Lower leg skin (tissue), 4 donors: ENCODE measurements around the gene PGBD4. TPM values are rescaled to one million over a fixed set of nuclear protein-coding genes. Genes with fewer than 3 reads are reported as not detected.
"Not testable (repeated sequence)": the region's sequence is repeated elsewhere in the genome, so short reads cannot be mapped to it uniquely, and the experiment has no call there.

Source experiments
- DNase-seq, 2 donors: peaks; one replicate each; pipeline ENCODE4 v3.0.0-alpha.2; 2019; ENCODE audit warnings: low spot score in 2 of 2
- H3K4me3 ChIP-seq: fragments of 200-600 bp; sonication (generic); 2 replicates; pipeline ENCODE4 v1.5.1; 2017; ENCODE audit warnings: mild to moderate bottlenecking, low read depth; ENCODE audit not compliant: poor library complexity, severe bottlenecking
- POLR2A ChIP-seq, 2 donors: fragments of 450-650 bp; IDR thresholded peaks; one replicate each; pipeline ENCODE4 v1.6.1; 2016 to 2017; ENCODE audit warnings: antibody characterized with exemption in 2 of 2, mild to moderate bottlenecking in 1 of 2, moderate library complexity in 1 of 2
- WGBS, 2 donors: methylation state at CpG; one replicate each; pipeline ENCODE4 v1.1.5; 2018; 5-methylcytosine and 5-hydroxymethylcytosine counted together
- intact Hi-C: fragments of 100-400 bp; cut with DNase I; formaldehyde crosslinking; loops from one replicate; pipeline ENCODE4 v1.15.0; 2023; ENCODE audit warnings: low total_unique reads
- total RNA-seq, 4 donors: library from RNA; depleted of rRNA; stranded (reverse); fragments of >200 nt; gene quantifications; one replicate each; pipeline ENCODE4 v1.1.0, GENCODE V29; 2016
- TF ChIP-seq, protein P1 (sequence below), 3 donors: fragments of 450-650 bp; IDR thresholded peaks; one replicate each; pipeline ENCODE4 v1.5.1; 2016; ENCODE audit warnings: antibody characterized with exemption in 3 of 3, mild to moderate bottlenecking in 3 of 3, moderate library complexity in 2 of 3

Gene PGBD4
- total RNA-seq, 4 donors from 2014 or later = 1.2 to 1.5 (median 1.4) TPM

DNA sequence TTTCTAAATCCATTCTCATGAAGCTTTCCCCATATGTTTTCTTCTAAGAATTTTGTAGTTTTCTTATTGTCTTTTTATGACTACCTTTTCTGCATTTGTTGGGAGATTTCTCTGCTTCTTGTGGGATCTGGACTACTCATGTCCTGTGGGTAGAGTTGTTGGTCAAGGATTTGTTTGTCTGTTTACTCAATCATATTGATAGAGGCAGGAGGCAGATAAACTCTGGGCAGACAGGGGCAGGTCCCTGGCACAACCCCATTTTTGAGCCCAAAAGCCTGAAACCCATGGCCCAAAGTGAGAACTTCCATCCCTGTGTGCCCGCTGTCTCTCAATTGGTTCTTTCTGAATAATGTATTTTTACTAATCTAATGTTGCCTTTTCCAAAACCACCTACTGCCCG, 12.3 kb downstream of the PGBD4 start:
- DNase-seq = no peak
- WGBS, 2 donors = 74 to 75% methylated on average over 2 of the region's 2 CpGs
- TF ChIP-seq, protein P1, sequence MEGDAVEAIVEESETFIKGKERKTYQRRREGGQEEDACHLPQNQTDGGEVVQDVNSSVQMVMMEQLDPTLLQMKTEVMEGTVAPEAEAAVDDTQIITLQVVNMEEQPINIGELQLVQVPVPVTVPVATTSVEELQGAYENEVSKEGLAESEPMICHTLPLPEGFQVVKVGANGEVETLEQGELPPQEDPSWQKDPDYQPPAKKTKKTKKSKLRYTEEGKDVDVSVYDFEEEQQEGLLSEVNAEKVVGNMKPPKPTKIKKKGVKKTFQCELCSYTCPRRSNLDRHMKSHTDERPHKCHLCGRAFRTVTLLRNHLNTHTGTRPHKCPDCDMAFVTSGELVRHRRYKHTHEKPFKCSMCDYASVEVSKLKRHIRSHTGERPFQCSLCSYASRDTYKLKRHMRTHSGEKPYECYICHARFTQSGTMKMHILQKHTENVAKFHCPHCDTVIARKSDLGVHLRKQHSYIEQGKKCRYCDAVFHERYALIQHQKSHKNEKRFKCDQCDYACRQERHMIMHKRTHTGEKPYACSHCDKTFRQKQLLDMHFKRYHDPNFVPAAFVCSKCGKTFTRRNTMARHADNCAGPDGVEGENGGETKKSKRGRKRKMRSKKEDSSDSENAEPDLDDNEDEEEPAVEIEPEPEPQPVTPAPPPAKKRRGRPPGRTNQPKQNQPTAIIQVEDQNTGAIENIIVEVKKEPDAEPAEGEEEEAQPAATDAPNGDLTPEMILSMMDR (IDR thresholded peaks at IDR 0.05) = no peak
- TF ChIP-seq POLR2A (IDR thresholded peaks at IDR 0.05) = no peak
- intact Hi-C loops = no loop called here
- H3K4me3 ChIP-seq = no peak overlapping the region

DNA sequence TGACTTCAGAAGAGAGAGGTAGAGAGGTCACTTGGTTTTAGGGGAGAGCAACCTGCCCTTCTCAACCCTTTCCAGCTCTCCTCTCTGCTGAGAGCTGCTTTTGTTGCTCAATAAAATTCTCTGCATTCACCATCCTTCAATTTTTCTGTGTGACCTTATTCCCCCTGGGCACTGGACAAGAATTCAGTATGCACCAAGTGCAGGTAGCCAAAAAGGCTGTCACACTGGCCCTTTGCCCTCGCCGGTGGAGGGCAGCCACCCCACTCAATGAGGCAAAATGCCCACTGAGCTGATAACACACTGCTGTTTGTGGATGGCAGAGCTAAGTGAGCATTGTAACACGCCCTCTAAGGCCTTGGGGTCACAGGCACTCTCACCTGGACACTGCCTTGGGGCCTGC, 12.9 kb downstream of the PGBD4 start:
- intact Hi-C loops = no loop called here
- no peak overlapping the region for H3K4me3 ChIP-seq
- DNase-seq = no peak
- TF ChIP-seq, protein P1 (IDR thresholded peaks at IDR 0.05) = no peak
- TF ChIP-seq POLR2A (IDR thresholded peaks at IDR 0.05) = no peak
- whole genome bisulfite sequencing, 2 donors = 86 to 90% methylated on average over 3 of the region's 3 CpGs

DNA sequence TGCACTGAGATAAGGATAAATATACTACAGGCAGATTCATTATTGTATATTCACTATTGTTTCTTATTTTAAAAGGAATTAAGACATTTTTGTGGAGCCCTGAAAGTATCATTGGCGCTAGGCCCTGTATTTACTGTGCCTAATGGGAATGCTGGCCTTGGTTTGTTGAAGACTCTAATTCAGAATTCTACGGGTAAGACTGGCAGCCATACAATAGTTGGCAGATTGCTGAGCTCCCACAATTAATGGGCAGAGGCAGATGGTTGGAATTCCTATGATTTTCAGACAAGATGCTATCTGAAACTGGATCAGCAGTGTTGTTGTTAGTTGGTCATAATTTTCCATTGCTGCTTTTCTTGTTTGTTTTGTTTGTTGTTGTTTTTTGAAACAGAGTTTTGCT, 14.7 kb downstream of the PGBD4 start:
- no peak for DNase-seq
- TF ChIP-seq POLR2A (IDR thresholded peaks at IDR 0.05) = no peak
- TF ChIP-seq, protein P1 (IDR thresholded peaks at IDR 0.05) = no peak
- WGBS, 2 donors = 67 to 72% methylated on average over 2 of the region's 2 CpGs

DNA sequence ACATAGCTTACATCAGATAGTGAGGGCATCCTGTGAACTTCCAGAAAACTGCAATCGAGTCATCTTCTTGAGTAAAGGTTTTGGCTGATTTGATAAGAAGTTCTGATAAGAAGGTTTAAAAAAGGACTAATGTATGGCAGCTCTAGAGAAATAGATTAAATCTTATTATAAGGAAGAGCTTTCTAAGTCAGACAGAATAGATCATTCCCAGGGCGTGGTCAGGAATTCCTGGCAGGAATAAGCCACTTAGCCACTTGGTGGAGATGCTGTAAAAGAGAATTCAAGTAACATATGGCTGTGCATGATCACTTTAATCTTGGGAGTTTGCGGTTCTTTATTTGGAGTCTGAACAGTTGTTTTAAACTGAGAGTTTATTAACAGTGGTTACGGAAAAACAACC, 17.4 kb downstream of the PGBD4 start:
- no peak overlapping the region for H3K4me3 ChIP-seq
- WGBS, 2 donors = 44 to 59% methylated on average over 4 of the region's 4 CpGs
- TF ChIP-seq, protein P1 (IDR thresholded peaks at IDR 0.05) = no peak
- no peak for TF ChIP-seq POLR2A (IDR thresholded peaks at IDR 0.05)
- no peak for DNase-seq
- intact Hi-C loops = no loop called here

More for the DNA sequence above, 14.7 kb downstream of the PGBD4 start:
- intact Hi-C loops = no loop called here
- no peak overlapping the region for H3K4me3 ChIP-seq

DNA sequence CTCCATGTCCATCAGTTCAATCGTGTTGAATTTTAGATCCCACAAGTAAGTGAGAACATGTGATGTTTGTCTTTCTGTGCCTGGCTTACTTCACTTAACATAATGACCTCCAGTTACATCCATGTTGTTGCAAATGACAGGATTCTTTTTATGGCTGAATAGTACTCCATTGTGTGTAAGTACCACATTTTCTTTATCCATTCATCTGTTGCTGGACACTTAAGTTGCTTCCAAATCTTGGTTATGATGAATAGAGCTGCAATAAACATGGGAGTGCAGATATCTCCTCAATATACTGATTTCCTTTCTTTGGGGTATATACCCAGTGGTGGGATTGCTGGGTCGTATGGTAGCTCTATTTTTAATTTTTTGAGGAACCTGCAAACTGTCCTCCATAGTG, 18.5 kb downstream of the PGBD4 start:
- WGBS, 2 donors = 70 to 82% methylated on average over 2 of the region's 2 CpGs
- H3K4me3 ChIP-seq, DNase-seq, intact Hi-C loops: not testable (repeated sequence)

DNA sequence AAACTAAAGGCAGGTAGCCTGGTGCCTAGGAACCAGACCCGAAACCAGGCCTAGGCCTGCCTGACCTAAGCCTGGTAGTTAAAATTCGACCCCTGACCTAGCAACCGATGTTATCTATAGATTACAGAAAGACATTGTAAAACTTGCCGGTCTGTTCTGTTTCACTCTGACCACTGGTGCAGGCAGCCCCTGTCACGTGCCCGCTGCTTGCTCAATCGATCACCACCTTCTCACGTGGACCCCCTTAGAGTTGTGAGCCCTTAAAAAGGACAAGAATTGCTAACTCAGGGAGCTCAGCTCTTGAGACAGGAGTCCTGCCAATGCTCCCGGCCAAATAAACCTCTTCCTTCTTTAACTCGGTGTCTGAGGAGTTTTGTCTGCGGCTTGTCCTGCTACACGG, 19.9 kb downstream of the PGBD4 start:
- 61 to 67% methylated on average over 12 of the region's 12 CpGs for WGBS, 2 donors
- DNase-seq, H3K4me3 ChIP-seq, intact Hi-C loops: not testable (repeated sequence)

DNA sequence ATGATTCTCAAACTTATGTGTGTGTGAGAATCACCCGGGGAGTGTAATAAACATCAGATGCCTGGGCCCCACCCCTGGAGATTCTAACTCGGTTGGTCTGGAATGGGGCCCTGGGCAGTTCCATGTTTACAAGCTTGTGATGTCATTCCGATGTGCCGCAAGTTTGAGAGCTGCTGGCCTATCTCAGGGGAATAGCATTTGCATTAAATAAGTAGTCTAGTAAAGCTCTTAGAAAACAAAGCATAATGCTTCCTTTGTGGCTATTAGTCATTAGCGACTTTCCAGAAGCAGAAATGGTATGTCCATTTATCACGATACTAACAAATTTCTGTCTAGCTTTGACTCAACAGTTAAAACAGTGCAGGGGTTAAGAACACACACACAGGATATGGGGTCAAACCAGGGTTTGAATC, 20.9 kb downstream of the PGBD4 start:
- 50 to 55% methylated on average over 6 of the region's 6 CpGs for WGBS, 2 donors
- intact Hi-C loops = no loop called here
- no peak for TF ChIP-seq POLR2A (IDR thresholded peaks at IDR 0.05)
- TF ChIP-seq, protein P1 (IDR thresholded peaks at IDR 0.05) = no peak
- no peak for DNase-seq
- H3K4me3 ChIP-seq = no peak overlapping the region
